Progenitor cell of endocrine pancreas (in vitro differentiated cells): ENCODE measurements around the gene LRMDA. TPM values are rescaled to one million over a fixed set of nuclear protein-coding genes. Genes with fewer than 3 reads are reported as not detected.

Experiments
- DNase-seq: peaks from one replicate; pipeline ENCODE4 v3.0.0; 2021; ENCODE audit warnings: low spot score; ENCODE audit not compliant: unreplicated experiment
- H3K27ac Mint-ChIP-seq: 2 replicates; pipeline ENCODE4 v1.8.0; 2021; ENCODE audit warnings: mild to moderate bottlenecking, moderate library complexity, mixed read lengths
- H3K27me3 Mint-ChIP-seq: 2 replicates; pipeline ENCODE4 v1.8.0; 2021; ENCODE audit warnings: mixed read lengths
- H3K36me3 Mint-ChIP-seq: 2 replicates; pipeline ENCODE4 v1.8.0; 2022; ENCODE audit warnings: mixed read lengths; ENCODE audit not compliant: insufficient read depth
- H3K4me1 Mint-ChIP-seq: 2 replicates; pipeline ENCODE4 v1.8.0; 2021; ENCODE audit warnings: low read depth, mixed read lengths
- H3K4me3 Mint-ChIP-seq: 2 replicates; pipeline ENCODE4 v1.8.0; 2021; ENCODE audit warnings: low read depth, mild to moderate bottlenecking, moderate library complexity, mixed read lengths
- H3K9me3 Mint-ChIP-seq: 2 replicates; pipeline ENCODE4 v1.8.0; 2021; ENCODE audit warnings: low read depth, mixed read lengths
- CTCF ChIP-seq: fragments of 200-600 bp; sonication (generic); IDR thresholded peaks from one replicate; pipeline ENCODE4 v1.5.0; 2021; ENCODE audit warnings: antibody characterized with exemption, mild to moderate bottlenecking; ENCODE audit not compliant: unreplicated experiment
- total RNA-seq: library from RNA; stranded (reverse); gene quantifications from 2 replicates; pipeline ENCODE4 v1.2.1, GENCODE V29; 2021

The LRMDA gene
- total RNA-seq, 1 donor from 2014 or later, result 6.5 TPM

DNA sequence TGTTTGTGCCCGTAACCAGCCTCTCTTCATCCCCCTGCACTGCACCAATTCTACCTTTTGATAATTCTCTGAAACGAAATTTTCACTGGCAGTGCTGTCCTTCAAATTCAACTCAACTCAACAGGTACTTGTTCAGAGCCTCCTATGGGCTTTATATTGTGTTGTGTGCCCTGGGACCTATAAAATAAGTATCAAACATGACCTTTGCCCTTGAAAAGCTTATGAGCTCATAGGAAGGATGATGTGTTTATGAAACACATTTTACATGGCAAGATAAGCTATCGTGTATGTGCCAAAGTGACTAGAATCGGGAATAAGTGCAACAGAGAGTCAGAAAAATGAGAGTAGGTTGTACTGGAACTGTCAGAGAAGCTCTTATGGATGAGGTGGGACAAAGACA, 923.5 kb downstream of the LRMDA start:
- Mint-ChIP-seq H3K4me1 (peaks cover 3% of the 10 kb centered on the region), H3K9me3 (no peaks in the 10 kb centered on the region), H3K4me3 (no peak overlapping the region), H3K27ac (no peak overlapping the region), H3K27me3 (no peaks in the 10 kb centered on the region), H3K36me3 (no peaks in the 10 kb centered on the region)
- DNase-seq, result no peak
- TF ChIP-seq CTCF, result no peak

- H3K27ac Mint-ChIP-seq, result no peak overlapping the region
- peaks cover 9% of the 10 kb centered on the region for H3K4me1 Mint-ChIP-seq
- H3K4me3 Mint-ChIP-seq, result no peak overlapping the region
- no peak for DNase-seq
- H3K27me3 Mint-ChIP-seq, result no peaks in the 10 kb centered on the region
- no peaks in the 10 kb centered on the region for H3K9me3 Mint-ChIP-seq
- TF ChIP-seq CTCF, result no peak
- H3K36me3 Mint-ChIP-seq, result no peaks in the 10 kb centered on the region
Observed at GRCh38 chr10:76356557-76356956, 925.1 kb downstream of the LRMDA start.

- H3K4me1 Mint-ChIP-seq, result peaks cover 9% of the 10 kb centered on the region
- H3K27ac Mint-ChIP-seq, result no peak overlapping the region
- no peak overlapping the region for H3K4me3 Mint-ChIP-seq
- H3K36me3 Mint-ChIP-seq, result no peaks in the 10 kb centered on the region
- H3K9me3 Mint-ChIP-seq, result no peaks in the 10 kb centered on the region
- TF ChIP-seq CTCF, result no peak
- H3K27me3 Mint-ChIP-seq, result no peaks in the 10 kb centered on the region
- DNase-seq, result no peak
Observed at GRCh38 chr10:76357726-76358415, 926.4 kb downstream of the LRMDA start.

GRCh38 chr10:76358743-76359395, 927.4 kb downstream of the LRMDA start:
- Mint-ChIP-seq H3K27ac (no peak overlapping the region), H3K9me3 (no peaks in the 10 kb centered on the region), H3K27me3 (no peaks in the 10 kb centered on the region), H3K4me1 (peaks cover 7% of the 10 kb centered on the region), H3K4me3 (no peak overlapping the region), H3K36me3 (no peaks in the 10 kb centered on the region)
- DNase-seq, result no peak
- no peak for TF ChIP-seq CTCF

DNA sequence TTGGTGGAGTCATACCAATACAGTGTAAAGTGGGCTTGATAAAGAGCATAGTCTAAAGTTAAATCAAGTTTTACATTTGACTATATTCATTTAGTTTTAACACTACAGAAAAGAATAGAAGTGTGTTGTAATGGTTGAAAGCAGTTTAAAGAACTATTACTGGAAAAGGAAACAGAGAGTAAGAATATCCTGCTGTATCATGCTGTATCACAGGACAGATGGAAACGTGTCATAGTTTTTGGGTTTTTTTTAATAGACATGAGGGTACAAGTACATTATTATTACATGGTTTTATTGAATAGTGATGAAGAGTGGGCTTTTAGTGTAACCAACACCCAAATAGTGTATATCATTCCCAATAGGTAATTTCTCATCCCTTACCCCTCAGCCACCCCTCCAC, 944.3 kb downstream of the LRMDA start:
- TF ChIP-seq CTCF, result no peak
- Mint-ChIP-seq H3K9me3 (peaks cover 9% of the 10 kb centered on the region), H3K27me3 (no peaks in the 10 kb centered on the region), H3K36me3 (no peaks in the 10 kb centered on the region), H3K4me3 (no peak overlapping the region), H3K4me1 (no peaks in the 10 kb centered on the region), H3K27ac (no peak overlapping the region)
- no peak for DNase-seq
